H9 (cell line): ENCODE data around the gene CLEC3B. TPM values are rescaled to one million over a fixed set of nuclear protein-coding genes. Genes with fewer than 3 reads are reported as not detected.

ENCODE experiments used
- DNase-seq: peaks from one replicate; pipeline ENCODE4 v3.0.0-alpha.2; 2017
- H2AFZ ChIP-seq: one replicate; pipeline ENCODE4 v1.6.1; 2013; ENCODE audit warnings: mild to moderate bottlenecking, low read length, control low read depth, moderate library complexity
- H2AK5ac ChIP-seq: 2 replicates; pipeline ENCODE4 v1.6.1; 2013; ENCODE audit warnings: low read length, control low read depth, mixed read lengths; ENCODE audit not compliant: insufficient read length
- H2BK120ac ChIP-seq: one replicate; pipeline ENCODE4 v1.6.1; 2013; ENCODE audit warnings: low read depth, mild to moderate bottlenecking, low read length, control low read depth, inconsistent platforms; ENCODE audit not compliant: poor library complexity, severe bottlenecking
- H2BK12ac ChIP-seq: 2 replicates; pipeline ENCODE4 v1.6.1; 2013; ENCODE audit warnings: low read length, control low read depth, mixed read lengths, low read depth; ENCODE audit not compliant: insufficient read length
- H2BK15ac ChIP-seq: 2 replicates; pipeline ENCODE4 v1.6.1; 2013; ENCODE audit warnings: low read depth, low read length, control low read depth
- H2BK20ac ChIP-seq: one replicate; pipeline ENCODE4 v1.6.1; 2013; ENCODE audit warnings: low read depth, mild to moderate bottlenecking, low read length, control low read depth, inconsistent platforms; ENCODE audit not compliant: poor library complexity, severe bottlenecking
- H2BK5ac ChIP-seq: 2 replicates; pipeline ENCODE4 v1.6.1; 2013; ENCODE audit warnings: low read length, control low read depth, mixed read lengths; ENCODE audit not compliant: insufficient read length
- H3K14ac ChIP-seq: 2 replicates; pipeline ENCODE4 v1.6.1; 2013; ENCODE audit warnings: low read length, control low read depth; ENCODE audit not compliant: insufficient read depth
- H3K18ac ChIP-seq: 2 replicates; pipeline ENCODE4 v1.6.1; 2013; ENCODE audit warnings: low read depth, mild to moderate bottlenecking, mixed read lengths, low read length, control low read depth; ENCODE audit not compliant: insufficient read length
- H3K23ac ChIP-seq: 2 replicates; pipeline ENCODE4 v1.6.1; 2013; ENCODE audit warnings: low read length, control low read depth, mixed read lengths, low read depth; ENCODE audit not compliant: insufficient read length
- H3K23me2 ChIP-seq: 2 replicates; pipeline ENCODE4 v1.6.1; 2013; ENCODE audit warnings: low read depth, mild to moderate bottlenecking, mixed read lengths, low read length, control low read depth; ENCODE audit not compliant: insufficient read length, poor library complexity, severe bottlenecking
- H3K27ac ChIP-seq: 2 replicates; pipeline ENCODE4 v1.5.1; 2013; ENCODE audit warnings: low read length, control low read depth, mixed read lengths, low read depth; ENCODE audit not compliant: insufficient read length
- H3K27me3 ChIP-seq: 2 replicates; pipeline ENCODE4 v1.6.1; 2013; ENCODE audit warnings: low read length, control low read depth, inconsistent platforms; ENCODE audit not compliant: insufficient read depth
- H3K4ac ChIP-seq: 2 replicates; pipeline ENCODE4 v1.6.1; 2013; ENCODE audit warnings: low read depth, mild to moderate bottlenecking, control low read depth, inconsistent platforms, low read length, moderate library complexity
- H3K4me1 ChIP-seq: 2 replicates; pipeline ENCODE4 v1.6.1; 2013; ENCODE audit warnings: low read length, control low read depth, inconsistent platforms; ENCODE audit not compliant: insufficient read depth
- H3K4me2 ChIP-seq: 2 replicates; pipeline ENCODE4 v1.6.1; 2013; ENCODE audit warnings: low read length, control low read depth, mixed read lengths; ENCODE audit not compliant: insufficient read length, insufficient read depth
- H3K56ac ChIP-seq: 2 replicates; pipeline ENCODE4 v1.6.1; 2013; ENCODE audit warnings: low read depth, mild to moderate bottlenecking, mixed read lengths, low read length, control low read depth; ENCODE audit not compliant: insufficient read length
- H3K79me1 ChIP-seq: 2 replicates; pipeline ENCODE4 v1.6.1; 2013; ENCODE audit warnings: low read depth, mild to moderate bottlenecking, moderate library complexity, low read length, control low read depth, inconsistent platforms; ENCODE audit not compliant: insufficient read depth, poor library complexity, severe bottlenecking
- H3K79me2 ChIP-seq: 2 replicates; pipeline ENCODE4 v1.6.1; 2013; ENCODE audit warnings: low read length, control low read depth, inconsistent platforms; ENCODE audit not compliant: insufficient read depth
- H3K9ac ChIP-seq: 2 replicates; pipeline ENCODE4 v1.6.1; 2013; ENCODE audit warnings: low read length, control low read depth, mixed read lengths; ENCODE audit not compliant: insufficient read length; ENCODE audit errors: extremely low read depth
- H3K9me3 ChIP-seq: one replicate; pipeline ENCODE4 v1.6.1; 2013; ENCODE audit warnings: low read depth, low read length, inconsistent platforms; ENCODE audit not compliant: control insufficient read depth
- H3T11ph ChIP-seq: one replicate; pipeline ENCODE4 v1.6.1; 2013; ENCODE audit warnings: mild to moderate bottlenecking, low read length, control low read depth, inconsistent platforms
- H4K20me1 ChIP-seq: one replicate; pipeline ENCODE4 v1.6.1; 2013; ENCODE audit not compliant: control insufficient read depth, insufficient read length, insufficient read depth
- H4K5ac ChIP-seq: 2 replicates; pipeline ENCODE4 v1.6.1; 2013; ENCODE audit warnings: low read depth, mild to moderate bottlenecking, mixed read lengths, low read length, control low read depth; ENCODE audit not compliant: insufficient read length
- H4K8ac ChIP-seq: replicated peaks from 2 replicates; pipeline ENCODE4 v1.6.1; 2013; ENCODE audit warnings: low read length, control low read depth, mixed read lengths, low read depth; ENCODE audit not compliant: insufficient read length
- H4K91ac ChIP-seq: 2 replicates; pipeline ENCODE4 v1.6.1; 2013; ENCODE audit warnings: low read depth, mild to moderate bottlenecking, moderate library complexity, mixed read lengths, low read length, control low read depth; ENCODE audit not compliant: insufficient read length
- H3K27ac Mint-ChIP-seq, 3 experiments: 2 replicates in 2 of 3; 3 replicates in 1 of 3; pipeline ENCODE4 v1.8.0; 2020 to 2021; ENCODE audit warnings: mixed read lengths in 3 of 3, mild to moderate bottlenecking in 1 of 3, moderate library complexity in 1 of 3
- H3K27me3 Mint-ChIP-seq: 2 replicates; pipeline ENCODE4 v1.8.0; 2021; ENCODE audit warnings: low read depth, mild to moderate bottlenecking, moderate library complexity, mixed read lengths
- H3K36me3 Mint-ChIP-seq, 3 experiments: 2 replicates in 2 of 3; 3 replicates in 1 of 3; pipeline ENCODE4 v1.8.0; 2020 to 2021; ENCODE audit warnings: low read depth in 3 of 3, mixed read lengths in 3 of 3; ENCODE audit not compliant: insufficient read depth in 1 of 3
- H3K4me1 Mint-ChIP-seq, 2 experiments: 2 replicates each; pipeline ENCODE4 v1.8.0; 2020; ENCODE audit warnings: mixed read lengths in 2 of 2
- H3K4me3 Mint-ChIP-seq, 2 experiments: 2 replicates in 1 of 2; 3 replicates in 1 of 2; pipeline ENCODE4 v1.8.0; 2020 to 2021; ENCODE audit warnings: mild to moderate bottlenecking in 2 of 2, mixed read lengths in 2 of 2, moderate library complexity in 1 of 2
- H3K9me3 Mint-ChIP-seq, 2 experiments: 2 replicates in 1 of 2; 3 replicates in 1 of 2; pipeline ENCODE4 v1.8.0; 2020; ENCODE audit warnings: mild to moderate bottlenecking in 2 of 2, mixed read lengths in 2 of 2, moderate library complexity in 1 of 2
- CTCF ChIP-seq: fragments of 200-600 bp; sonication (generic); conservative IDR thresholded peaks from 3 replicates; pipeline ENCODE4 v1.8.0; 2021; ENCODE audit warnings: antibody characterized with exemption, mild to moderate bottlenecking
- WGBS: extraction: QIAGEN DNeasy Blood & Tissue Kit; methylation state at CpG from one replicate; pipeline ENCODE4 v1.1.7; 2013; ENCODE audit warnings: missing lambda C conversion rate, low lambda C conversion rate, mixed read lengths; ENCODE audit not compliant: insufficient read length; ENCODE audit errors: extremely low coverage; 5-methylcytosine and 5-hydroxymethylcytosine counted together
- total RNA-seq: library from RNA; stranded (reverse); gene quantifications from 2 replicates; pipeline ENCODE4 v1.2.1, GENCODE V29; 2021

The CLEC3B gene
- total RNA-seq, 1 experiment from 2014 or later: not detected

GRCh38 chr3:45049807-45050206 is 23.7 kb downstream of the CLEC3B start:
- Histone ChIP-seq H2BK20ac (no peak overlapping the region), H4K20me1 (no peaks in the 10 kb centered on the region), H2AFZ (no peak overlapping the region), H4K5ac (no peak overlapping the region), H4K91ac (no peak overlapping the region), H3K14ac (no peak overlapping the region), H3K9me3 (no peaks in the 10 kb centered on the region), H2BK5ac (no peak overlapping the region), H3T11ph (no peak overlapping the region), H3K23ac (no peak overlapping the region), H2BK120ac (no peak overlapping the region), H2AK5ac (no peak overlapping the region), H3K4ac (no peak overlapping the region), H3K27me3 (peaks cover 4% of the 10 kb centered on the region; the same call in 1 of the 2 replicates), H3K79me1 (no peaks in the 10 kb centered on the region), H3K4me1 (no peaks in the 10 kb centered on the region), H3K23me2 (no peaks in the 10 kb centered on the region), H3K9ac (no peak overlapping the region), H4K8ac (no peak overlapping the region), H2BK12ac (no peak overlapping the region), H3K18ac (no peak overlapping the region), H3K56ac (no peak overlapping the region), H3K79me2 (no peaks in the 10 kb centered on the region), H3K27ac (no peak overlapping the region), H2BK15ac (no peak overlapping the region), H3K4me2 (no peak overlapping the region)
- DNase-seq: no peak
- no CpG with 5 or more reads among the region's 4 CpGs for WGBS
- no peak for TF ChIP-seq CTCF
- peaks cover 84% of the 10 kb centered on the region for H3K27me3 Mint-ChIP-seq
- no peak overlapping the region for H3K27ac Mint-ChIP-seq
- H3K4me3 Mint-ChIP-seq: no peak overlapping the region
- peaks cover 0 to 6% of the 10 kb centered on the region in 2 experiments; a peak in 3 of 4 replicates for H3K4me1 Mint-ChIP-seq
- H3K9me3 Mint-ChIP-seq: no peaks in the 10 kb centered on the region
- no peaks in the 10 kb centered on the region for H3K36me3 Mint-ChIP-seq
